Measurements from ENCODE around the gene AIF1L. TPM values are rescaled to one million over a fixed set of nuclear protein-coding genes. Genes with fewer than 3 reads are reported as not detected.

Gene AIF1L
- total RNA-seq, 1 donor from 2014 or later: 16.2 TPM

GRCh38 chr9:131091352-131091992 lies 4.9 kb upstream of the AIF1L start:
- Histone ChIP-seq H3K9me3 (no peaks in the 10 kb centered on the region), H3K4me1 (peaks cover 9% of the 10 kb centered on the region), H3K27ac (no peak overlapping the region), H3K36me3 (no peaks in the 10 kb centered on the region), H3K4me3 (no peak overlapping the region), H3K27me3 (no peaks in the 10 kb centered on the region)
- TF ChIP-seq POLR2A (IDR thresholded peaks at IDR 0.05): no peak
- no peak for TF ChIP-seq CTCF (IDR thresholded peaks at IDR 0.05)
- no peak for TF ChIP-seq POLR2AphosphoS5 (IDR thresholded peaks at IDR 0.05; ENCODE audit: insufficient read depth in 1 of 2, low read depth in 1 of 2)
- intact Hi-C loops (cut with DNase I): no loop called here
- no peak for DNase-seq (ENCODE audit: extremely low spot score in 2 of 2)

- no peak overlapping the region for H3K4me3 ChIP-seq
- intact Hi-C loops (cut with DNase I): no loop called here
- no peaks in the 10 kb centered on the region for H3K36me3 ChIP-seq
- no peaks in the 10 kb centered on the region for H3K27me3 ChIP-seq
- no peak overlapping the region for H3K27ac ChIP-seq
- no peak for DNase-seq (ENCODE audit: extremely low spot score in 2 of 2)
- peaks cover 14% of the 10 kb centered on the region for H3K4me1 ChIP-seq
- no peaks in the 10 kb centered on the region for H3K9me3 ChIP-seq
- TF ChIP-seq POLR2AphosphoS5 (IDR thresholded peaks at IDR 0.05; ENCODE audit: insufficient read depth in 1 of 2, low read depth in 1 of 2) (no peak), CTCF (IDR thresholded peaks at IDR 0.05) (no peak), POLR2A (IDR thresholded peaks at IDR 0.05) (no peak)
Measured at GRCh38 chr9:131092030-131092429, 4.3 kb upstream of the AIF1L start.

GRCh38 chr9:131092548-131093440 lies 3.5 kb upstream of the AIF1L start:
- Histone ChIP-seq H3K4me1 (peaks cover 18% of the 10 kb centered on the region), H3K36me3 (no peaks in the 10 kb centered on the region), H3K9me3 (no peaks in the 10 kb centered on the region), H3K4me3 (no peak overlapping the region), H3K27me3 (no peaks in the 10 kb centered on the region), H3K27ac (no peak overlapping the region)
- no peak for DNase-seq (ENCODE audit: extremely low spot score in 2 of 2)
- intact Hi-C loops (cut with DNase I): no loop called here
- TF ChIP-seq CTCF (IDR thresholded peaks at IDR 0.05) (no peak), POLR2A (IDR thresholded peaks at IDR 0.05) (no peak), POLR2AphosphoS5 (IDR thresholded peaks at IDR 0.05; ENCODE audit: insufficient read depth in 1 of 2, low read depth in 1 of 2) (no peak)

- intact Hi-C loops (cut with DNase I): no loop called here
- H3K36me3 ChIP-seq: no peaks in the 10 kb centered on the region
- no peak for TF ChIP-seq POLR2A (IDR thresholded peaks at IDR 0.05)
- DNase-seq (ENCODE audit: extremely low spot score in 2 of 2): no peak
- H3K4me1 ChIP-seq: peaks cover 27% of the 10 kb centered on the region
- H3K4me3 ChIP-seq: no peak overlapping the region
- no peaks in the 10 kb centered on the region for H3K9me3 ChIP-seq
- no peak overlapping the region for H3K27ac ChIP-seq
- no peaks in the 10 kb centered on the region for H3K27me3 ChIP-seq
Measured at GRCh38 chr9:131094015-131094414, 2.3 kb upstream of the AIF1L start.

- Histone ChIP-seq H3K27ac (no peak overlapping the region), H3K4me3 (no peak overlapping the region), H3K36me3 (no peaks in the 10 kb centered on the region), H3K9me3 (no peaks in the 10 kb centered on the region), H3K27me3 (no peaks in the 10 kb centered on the region), H3K4me1 (peaks cover 27% of the 10 kb centered on the region)
- intact Hi-C loops (cut with DNase I): no loop called here
- TF ChIP-seq POLR2AphosphoS5 (IDR thresholded peaks at IDR 0.05; ENCODE audit: insufficient read depth in 1 of 2, low read depth in 1 of 2) (peak in 1 of 2 donors; percentile 57), POLR2A (IDR thresholded peaks at IDR 0.05) (no peak)
- DNase-seq (ENCODE audit: extremely low spot score in 2 of 2): no peak
Measured at GRCh38 chr9:131094622-131095021, 1.7 kb upstream of the AIF1L start.
